Gastroesophageal sphincter (tissue), 3 donors: ENCODE data around the gene MACROH2A1.

ENCODE experiments used
- CTCF ChIP-seq, 4 experiments: fragments of 200-600 bp in 2 of 4; fragments of 450-650 bp in 2 of 4; sonication (generic) in 1 of 4; IDR thresholded peaks; one replicate each; pipeline ENCODE4 v1.5.1; 2017 to 2019; ENCODE audit warnings: antibody characterized with exemption in 4 of 4, mild to moderate bottlenecking in 2 of 4, moderate library complexity in 2 of 4
- EP300 ChIP-seq: sonication (generic); formaldehyde crosslinking; IDR thresholded peaks from one replicate; pipeline ENCODE4 v1.6.1; 2017; ENCODE audit warnings: antibody characterized with exemption, mild to moderate bottlenecking
- POLR2A ChIP-seq, 2 donors: fragments of 450-650 bp; IDR thresholded peaks; one replicate each; pipeline ENCODE4 v1.6.1; 2017; ENCODE audit warnings: antibody characterized with exemption in 2 of 2, mild to moderate bottlenecking in 2 of 2, moderate library complexity in 1 of 2
- POLR2AphosphoS5 ChIP-seq: sonication (generic); formaldehyde crosslinking; IDR thresholded peaks from one replicate; pipeline ENCODE4 v1.6.1; 2017; ENCODE audit warnings: antibody characterized with exemption

- TF ChIP-seq CTCF (IDR thresholded peaks at IDR 0.05) (no peak), POLR2A (IDR thresholded peaks at IDR 0.05) (no peak), EP300 (no peak), POLR2AphosphoS5 (no peak)
Measured at GRCh38 chr5:135422419-135422818, 23.4 kb upstream of the MACROH2A1 start.
